NOMO-1 treated with DMSO at 0.1 percent for 48 hours (cell line): Measurements from ENCODE around the gene CIAO2A.

Experiments
- DNase-seq: peaks from one replicate; lab custom pipeline; 2025; ENCODE audit not compliant: unreplicated experiment; lab: John Stamatoyannopoulos, UW

The CIAO2A gene

DNA sequence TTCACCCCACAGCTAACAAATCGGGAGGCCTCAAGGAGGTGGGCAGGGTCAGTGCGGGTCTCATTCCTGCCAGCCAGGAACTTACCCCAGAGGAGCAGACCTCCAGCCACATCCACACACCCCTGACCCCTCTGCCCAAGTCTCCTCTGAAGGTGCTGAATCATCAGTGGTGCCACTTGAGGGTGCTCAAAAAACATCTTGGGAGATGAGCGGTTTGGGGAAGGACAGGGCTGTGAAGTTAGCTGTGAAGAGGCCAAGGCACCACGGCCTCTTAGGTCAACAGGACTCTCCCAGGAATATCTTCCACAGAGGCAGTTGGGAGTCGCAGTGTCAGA is 48.6 kb downstream of the CIAO2A start:
- no peak for DNase-seq

DNA sequence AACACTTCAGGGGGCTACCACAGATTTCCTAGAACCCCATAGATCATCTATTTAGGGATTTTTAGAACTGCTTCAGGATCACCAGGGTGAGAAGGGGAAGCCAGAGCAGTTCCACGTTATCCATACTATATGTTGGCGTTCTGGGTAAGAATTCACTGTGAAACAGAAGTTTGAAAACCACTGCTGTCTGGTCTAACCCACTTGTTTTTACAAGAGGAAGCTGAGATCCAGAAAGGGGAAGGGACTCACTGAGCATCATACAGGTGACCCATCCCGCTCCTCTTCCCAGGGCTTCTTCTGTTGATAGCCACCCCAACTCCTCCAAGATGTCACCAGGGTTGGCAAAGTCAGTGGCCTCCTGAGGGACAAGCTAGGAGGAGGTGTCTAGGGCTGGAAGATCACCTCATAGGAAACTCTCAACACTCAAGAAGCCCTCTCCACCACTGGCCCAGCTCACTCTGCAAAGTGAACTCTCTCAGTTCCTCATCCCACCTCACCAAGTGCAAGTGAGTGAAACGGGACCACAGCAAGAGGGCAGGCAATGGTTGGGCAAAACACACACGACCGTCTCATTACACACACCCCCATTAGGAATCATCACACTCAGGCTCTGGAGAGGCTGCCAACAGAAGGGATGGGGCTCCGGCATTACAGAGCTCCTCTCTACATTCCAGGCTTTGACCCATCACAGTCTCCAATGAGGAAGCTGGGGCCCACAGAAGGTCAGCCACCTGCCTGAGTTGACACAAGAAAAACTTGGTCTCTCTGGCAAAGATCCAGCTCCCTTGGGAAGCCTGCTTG is 49.1 kb downstream of the CIAO2A start:
- peak; percentile 68 for DNase-seq

DNA sequence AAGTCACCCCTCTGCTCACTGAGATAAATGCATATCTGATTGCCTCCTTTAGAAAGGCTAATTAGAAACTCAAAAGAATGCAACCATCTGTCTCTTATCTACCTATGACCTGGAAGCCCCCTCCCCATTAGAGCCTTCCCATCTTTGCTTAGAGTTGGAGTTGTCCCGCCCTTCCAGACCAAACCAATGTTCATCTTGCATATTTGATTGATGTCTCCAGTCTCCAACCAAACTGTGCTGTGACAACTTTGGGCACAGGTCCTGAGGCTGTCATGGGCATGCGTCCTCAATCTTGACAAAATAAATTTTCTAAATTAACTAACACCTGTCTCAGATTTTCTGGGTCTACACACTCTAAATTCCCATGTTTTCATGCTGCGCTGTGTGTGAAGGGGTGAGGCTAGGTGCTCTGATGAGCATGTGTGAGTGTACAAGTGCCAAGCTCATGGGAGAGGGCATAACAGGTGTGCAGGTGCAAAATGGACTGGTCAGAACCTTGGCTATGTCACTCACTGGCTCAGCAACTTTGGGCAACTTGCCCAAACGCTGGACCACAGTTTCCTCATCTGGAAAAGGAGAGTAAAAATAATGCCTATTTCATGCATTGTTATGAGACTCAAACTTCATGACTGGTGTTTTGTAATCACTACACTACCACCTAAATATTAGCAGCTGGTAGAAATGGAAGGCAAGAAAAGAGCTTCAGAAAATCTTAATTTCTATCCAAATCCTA is 54.6 kb downstream of the CIAO2A start:
- no peak for DNase-seq

DNA sequence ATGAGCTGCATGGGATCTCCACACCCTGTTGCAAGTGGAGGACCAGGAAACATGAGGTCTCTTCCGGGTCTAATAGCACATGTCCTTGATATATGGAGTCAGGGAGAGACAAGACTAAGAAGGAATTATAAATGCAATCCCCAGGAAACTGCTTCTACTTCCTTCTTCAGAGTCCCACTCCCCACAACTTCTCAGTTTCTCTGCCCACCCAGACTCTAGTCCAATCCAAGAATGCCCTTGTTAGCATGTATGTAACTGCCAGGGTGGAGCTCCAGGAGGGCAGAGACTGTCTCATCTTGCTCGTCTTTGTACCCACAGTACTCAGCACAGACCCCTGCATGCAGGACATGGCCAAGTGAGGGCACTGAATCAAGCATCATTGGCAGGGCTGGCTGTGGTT is 55.7 kb downstream of the CIAO2A start:
- no peak for DNase-seq

DNA sequence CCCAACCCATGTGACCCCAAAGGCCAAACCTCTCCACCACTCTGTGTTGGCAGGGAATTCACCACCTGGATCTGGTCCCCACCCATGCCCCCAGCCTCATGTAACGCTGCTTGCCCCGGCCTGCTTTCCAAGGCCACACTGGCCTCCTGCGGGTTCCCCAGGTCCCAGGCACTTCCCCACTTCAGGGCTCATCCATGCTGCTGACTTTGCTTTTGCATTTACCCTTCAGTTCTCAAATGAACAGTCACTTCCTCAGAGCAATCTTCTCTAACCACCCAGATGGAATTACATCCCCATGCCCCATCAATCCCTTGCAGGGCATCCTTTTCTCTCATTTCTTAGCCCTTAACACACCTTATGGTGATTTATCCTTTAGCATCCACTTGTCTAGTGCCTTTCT is 56.5 kb downstream of the CIAO2A start:
- no peak for DNase-seq

DNA sequence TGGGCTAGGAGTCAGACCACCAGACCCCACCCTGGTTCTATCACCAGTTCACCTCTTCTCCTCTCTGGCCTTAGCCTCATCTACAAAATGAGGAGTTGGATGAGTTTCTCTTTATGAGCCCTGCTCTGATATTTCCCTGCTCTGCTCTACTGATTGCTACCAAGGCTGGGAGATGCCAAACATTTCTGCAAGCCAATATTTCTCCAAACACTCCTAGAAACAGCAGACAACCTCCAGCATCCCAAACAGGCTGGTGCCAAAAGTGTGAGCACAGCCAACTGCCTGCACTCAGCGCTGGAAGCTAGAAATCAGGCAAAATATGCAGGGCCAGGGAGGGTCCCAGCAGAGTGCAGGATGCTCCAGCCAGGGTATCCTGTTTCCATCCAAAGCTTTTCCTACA is 58.1 kb downstream of the CIAO2A start:
- no peak for DNase-seq

DNA sequence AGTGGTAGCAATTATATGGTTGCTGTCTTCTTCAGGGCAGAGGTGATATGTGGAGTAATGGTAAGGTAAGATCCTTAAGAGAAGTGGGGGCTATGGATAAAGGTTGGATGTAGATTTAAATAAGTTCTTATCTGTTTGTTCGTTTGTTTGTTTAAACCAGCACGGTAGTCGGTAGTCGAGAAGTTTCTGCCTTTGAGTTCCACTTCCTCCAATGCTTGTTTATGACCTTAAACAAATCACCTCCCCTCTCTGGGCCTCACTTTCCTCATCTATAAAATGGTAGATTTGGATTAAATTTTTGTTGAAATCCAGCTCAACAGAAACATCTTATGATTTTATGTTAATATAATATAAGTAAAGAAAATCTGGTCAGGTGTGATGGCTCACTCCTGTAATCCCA is 59.1 kb downstream of the CIAO2A start:
- no peak for DNase-seq

DNA sequence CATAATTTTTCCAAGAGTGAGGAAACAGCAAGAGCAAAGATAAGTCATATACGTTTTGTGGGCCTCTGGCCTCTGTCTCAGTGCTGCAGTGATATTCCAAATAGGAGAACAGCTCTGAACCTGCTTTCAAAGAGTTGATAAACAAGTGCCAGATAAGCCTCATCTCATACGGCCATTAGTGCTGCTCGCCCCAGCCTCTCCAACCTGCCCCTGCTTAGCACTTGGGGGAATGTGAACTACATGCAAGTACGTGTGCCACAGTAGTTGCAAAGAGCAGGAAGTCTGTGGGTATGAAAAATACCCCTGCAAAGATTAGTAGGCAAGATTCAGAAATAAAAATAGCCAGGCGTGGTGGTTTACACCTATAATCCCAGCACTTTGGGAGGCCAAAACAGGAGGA is 61.3 kb downstream of the CIAO2A start:
- no peak for DNase-seq

DNA sequence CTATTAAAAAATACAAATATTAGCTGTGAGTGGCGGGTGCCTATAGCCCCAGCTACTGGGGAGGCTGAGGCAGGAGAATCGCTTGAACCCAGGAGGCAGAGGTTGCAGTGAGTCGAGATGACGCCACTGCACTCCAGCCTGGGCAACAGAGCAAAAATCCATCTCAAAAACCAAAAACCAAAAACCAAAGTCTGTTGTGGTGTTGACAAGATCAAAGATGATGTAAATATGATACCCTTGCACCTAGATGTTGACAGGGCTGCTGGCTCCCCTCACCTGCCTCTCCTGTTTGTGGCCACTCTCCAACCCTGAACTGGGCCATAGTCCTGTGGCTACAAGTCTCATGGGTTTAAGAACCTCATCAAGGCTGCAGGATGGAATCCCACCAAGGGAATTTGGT is 63.5 kb downstream of the CIAO2A start:
- no peak for DNase-seq

DNA sequence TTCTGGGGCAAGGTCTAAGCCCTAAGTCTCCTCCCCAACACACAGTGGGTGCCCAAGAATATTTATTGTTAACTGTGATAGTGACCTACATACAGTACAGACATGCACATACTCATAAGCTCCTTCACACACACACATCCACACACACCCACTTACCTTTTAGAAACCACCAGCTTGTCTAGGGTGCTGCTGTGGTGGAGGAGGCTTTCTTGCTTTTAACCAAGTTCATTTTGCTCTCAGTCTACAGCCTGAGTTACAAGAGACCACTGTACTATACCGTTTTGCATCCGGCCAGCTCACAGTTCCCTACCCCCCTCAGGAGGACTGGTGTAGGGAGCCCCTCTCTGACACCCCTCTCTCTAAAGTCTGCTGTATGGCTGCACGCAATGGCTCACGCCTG is 64.0 kb downstream of the CIAO2A start:
- no peak for DNase-seq

DNA sequence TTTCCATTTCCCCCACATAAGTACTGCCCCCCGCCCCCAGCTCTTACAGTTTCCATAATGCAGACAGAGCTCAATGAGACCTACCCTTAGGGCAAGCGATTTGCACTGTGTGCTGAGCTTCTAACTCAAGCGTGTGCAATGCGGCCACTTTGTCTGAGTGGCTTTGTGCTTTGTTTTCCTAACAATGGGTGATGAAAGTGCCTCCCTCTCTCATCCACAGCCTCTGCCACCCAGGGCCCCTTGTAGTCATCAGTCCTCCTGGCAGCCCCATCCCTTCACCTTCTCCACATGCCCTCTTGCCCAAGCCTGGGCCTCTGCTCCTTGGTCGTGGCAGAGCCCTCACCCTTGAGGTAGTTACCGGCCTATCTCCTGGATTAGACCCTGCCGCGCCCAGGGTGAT is 64.5 kb downstream of the CIAO2A start:
- no peak for DNase-seq

DNA sequence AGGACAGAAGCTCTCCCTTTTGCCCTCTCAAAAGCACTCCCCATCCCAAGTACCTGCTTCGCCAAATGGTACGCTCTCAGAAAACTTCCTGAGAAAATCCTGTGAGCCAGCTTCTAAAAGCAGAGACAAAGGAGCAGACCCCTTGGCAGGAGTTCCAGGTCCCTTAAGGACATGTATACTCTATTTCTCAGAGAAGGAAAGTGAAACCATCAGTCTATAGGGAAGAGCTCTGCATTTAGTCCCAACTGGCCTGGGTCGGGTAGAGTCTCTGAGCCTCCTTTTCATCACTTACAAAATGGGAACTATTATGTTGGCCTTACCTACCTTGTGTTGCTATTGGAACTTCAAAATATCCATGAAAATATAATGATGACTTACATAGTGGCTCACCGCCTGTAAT is 67.0 kb downstream of the CIAO2A start:
- peak; percentile 18 for DNase-seq

DNA sequence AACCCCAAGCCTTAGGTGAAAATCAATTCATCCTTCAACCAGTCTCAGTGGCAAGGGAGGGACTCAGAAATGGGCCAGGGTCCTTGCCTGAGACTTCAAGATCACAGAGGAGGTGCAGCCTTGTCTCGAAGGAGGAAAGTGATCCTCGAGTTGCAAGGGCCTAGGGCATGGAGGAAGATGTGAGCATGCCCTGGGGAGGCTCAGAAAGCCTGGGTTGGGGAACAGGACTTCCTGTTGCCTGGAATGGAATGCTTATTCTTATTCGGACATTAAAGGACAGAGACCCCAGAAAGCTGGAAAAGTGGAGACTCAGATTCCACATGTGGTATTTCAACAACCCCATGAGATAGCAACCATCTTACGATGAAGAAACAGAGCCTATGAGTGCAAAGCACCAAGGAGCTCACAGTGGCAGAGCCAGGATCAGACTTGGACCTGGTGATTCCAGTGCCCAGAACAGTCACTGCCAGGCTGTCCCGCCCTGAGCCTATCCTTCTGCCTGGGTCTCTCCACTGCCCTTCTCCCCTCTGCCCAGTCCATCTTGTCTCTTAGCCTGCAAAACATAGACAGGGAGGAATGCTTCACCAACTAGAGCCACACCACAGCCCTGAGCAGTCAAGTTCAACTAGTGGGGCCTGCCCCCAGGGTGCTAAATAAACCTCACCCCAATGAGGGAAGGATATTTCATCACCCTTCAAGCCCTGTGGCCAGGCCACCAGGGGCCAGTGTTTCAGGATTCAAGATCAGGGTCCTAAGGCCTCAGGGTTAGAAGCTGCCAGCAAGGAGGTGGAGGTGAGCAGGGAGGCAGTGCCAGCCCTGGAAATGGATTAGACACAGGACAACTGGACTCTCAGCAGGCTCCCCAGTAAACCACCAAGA is 69.2 kb downstream of the CIAO2A start:
- peak; percentile 36 for DNase-seq

DNA sequence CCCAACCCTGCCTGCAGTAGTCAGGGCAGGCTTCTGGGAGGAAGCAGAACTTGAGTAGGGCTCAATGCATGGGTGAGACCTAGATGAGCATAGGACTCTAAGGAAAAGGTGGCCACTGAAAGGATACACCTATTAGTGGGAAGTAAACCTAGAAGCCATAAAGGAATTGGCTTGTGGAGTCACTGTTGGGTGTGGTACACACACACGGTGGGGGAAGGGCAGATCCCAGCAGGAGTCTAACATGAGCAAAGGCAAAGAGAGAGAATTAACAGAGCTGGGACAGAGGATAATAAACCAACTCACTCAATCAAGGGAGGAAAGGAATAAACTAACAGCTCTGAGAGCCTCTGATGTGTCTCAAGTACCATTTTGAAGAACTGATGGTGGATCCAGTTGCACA is 70.4 kb downstream of the CIAO2A start:
- DNase-seq: no peak

DNA sequence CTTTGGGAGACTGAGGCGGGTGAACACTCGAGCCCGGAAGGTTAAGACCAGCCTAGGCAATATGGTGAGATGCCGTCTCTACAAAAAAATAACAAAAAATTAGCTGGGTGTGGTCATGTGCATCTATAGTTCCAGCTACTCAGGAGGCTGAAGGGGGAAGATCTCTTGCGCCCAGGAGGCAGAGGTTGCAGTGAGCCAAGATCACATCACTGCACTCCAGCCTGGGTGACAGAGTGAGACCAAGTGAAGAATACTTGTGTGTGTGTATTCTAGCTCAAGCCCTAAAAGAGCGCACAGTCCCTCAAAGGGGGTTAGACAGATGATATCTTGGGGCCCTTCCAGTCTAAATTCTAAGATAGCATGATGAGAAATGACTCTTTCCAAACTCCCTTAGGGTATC is 71.1 kb downstream of the CIAO2A start:
- no peak for DNase-seq
